IPS-18a (cell line): ENCODE measurements around the gene PIK3CB.
A peak's percentile ranks its signal among the peaks of the same experiment; 100 is the strongest.

Experiments
- H3K27ac ChIP-seq: one replicate; pipeline ENCODE4 v1.5.1; 2013; ENCODE audit warnings: low read length
- H3K27me3 ChIP-seq: one replicate; pipeline ENCODE4 v1.6.1; 2013; ENCODE audit warnings: mild to moderate bottlenecking, low read length; ENCODE audit not compliant: control insufficient read depth, insufficient read depth
- H3K36me3 ChIP-seq: one replicate; pipeline ENCODE4 v1.6.1; 2013; ENCODE audit warnings: low read depth, low read length; ENCODE audit not compliant: control insufficient read depth
- H3K4me1 ChIP-seq: one replicate; pipeline ENCODE4 v1.6.1; 2013; ENCODE audit warnings: low read depth, low read length; ENCODE audit not compliant: control insufficient read depth
- H3K4me3 ChIP-seq: one replicate; pipeline ENCODE4 v1.5.1; 2013; ENCODE audit warnings: low read length
- H3K9ac ChIP-seq: one replicate; pipeline ENCODE4 v1.6.1; 2013; ENCODE audit warnings: mild to moderate bottlenecking, low read length, moderate library complexity
- H3K9me3 ChIP-seq: one replicate; pipeline ENCODE4 v1.6.1; 2013; ENCODE audit warnings: low read depth, low read length; ENCODE audit not compliant: control insufficient read depth

Gene PIK3CB

GRCh38 chr3:138673641-138674530 lies 160.8 kb downstream of the PIK3CB start:
- H3K4me3 ChIP-seq = no peak overlapping the region
- no peak overlapping the region for H3K9ac ChIP-seq
- H3K4me1 ChIP-seq = peaks cover 14% of the 10 kb centered on the region
- peaks cover 5% of the 10 kb centered on the region for H3K36me3 ChIP-seq
- no peaks in the 10 kb centered on the region for H3K9me3 ChIP-seq
- H3K27me3 ChIP-seq = no peaks in the 10 kb centered on the region
- H3K27ac ChIP-seq = peak overlapping the region; percentile 10

DNA sequence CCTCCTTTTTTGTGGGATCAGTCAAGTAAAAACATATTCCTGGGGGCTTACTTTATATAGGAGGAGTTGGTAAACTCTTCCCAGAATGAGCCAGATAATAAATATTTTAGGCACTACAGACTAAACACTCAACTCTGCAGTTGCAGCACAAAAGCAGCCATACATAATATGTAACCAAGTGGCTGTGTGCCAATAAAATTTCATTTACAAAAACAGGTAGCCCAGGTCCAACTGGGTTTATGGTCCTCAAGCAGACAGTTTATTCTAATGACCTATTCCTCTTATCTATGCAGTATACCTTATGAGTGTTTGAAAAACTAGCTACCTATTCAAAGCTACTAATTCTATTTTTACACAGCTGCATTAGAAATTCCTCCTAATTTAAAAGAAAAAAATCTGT lies 164.3 kb downstream of the PIK3CB start:
- Histone ChIP-seq H3K27ac (no peak overlapping the region), H3K4me1 (peaks cover 14% of the 10 kb centered on the region), H3K36me3 (peaks cover 5% of the 10 kb centered on the region), H3K27me3 (no peaks in the 10 kb centered on the region), H3K9ac (no peak overlapping the region), H3K4me3 (no peak overlapping the region), H3K9me3 (no peaks in the 10 kb centered on the region)

GRCh38 chr3:138668107-138668506 lies 166.6 kb downstream of the PIK3CB start:
- Histone ChIP-seq H3K4me3 (no peak overlapping the region), H3K9me3 (no peaks in the 10 kb centered on the region), H3K36me3 (peaks cover 7% of the 10 kb centered on the region), H3K27ac (no peak overlapping the region), H3K9ac (no peak overlapping the region), H3K4me1 (peaks cover 7% of the 10 kb centered on the region), H3K27me3 (no peaks in the 10 kb centered on the region)

DNA sequence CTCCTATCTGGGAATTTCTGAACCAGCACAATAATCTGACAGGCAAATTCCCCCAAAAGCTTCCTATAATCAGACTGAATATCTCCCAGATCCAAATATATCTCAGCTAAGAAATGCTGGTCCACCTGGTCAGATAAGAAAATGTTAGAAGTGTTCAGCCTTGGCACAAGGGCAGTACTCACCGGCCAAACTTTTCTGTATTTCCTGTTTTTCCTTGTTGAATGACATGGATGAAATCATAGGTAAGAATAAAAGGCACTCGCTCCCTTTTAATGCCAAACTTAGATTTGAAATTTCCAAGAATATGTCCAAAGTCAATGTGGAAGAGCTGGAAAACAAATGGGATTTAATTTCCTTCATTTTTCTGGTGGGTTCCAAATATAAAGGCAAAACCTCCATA lies 177.2 kb downstream of the PIK3CB start:
- no peak overlapping the region for H3K9ac ChIP-seq
- no peaks in the 10 kb centered on the region for H3K9me3 ChIP-seq
- no peak overlapping the region for H3K27ac ChIP-seq
- no peaks in the 10 kb centered on the region for H3K27me3 ChIP-seq
- peaks cover 11% of the 10 kb centered on the region for H3K36me3 ChIP-seq
- H3K4me3 ChIP-seq = no peak overlapping the region
- H3K4me1 ChIP-seq = no peaks in the 10 kb centered on the region

- Histone ChIP-seq H3K9ac (no peak overlapping the region), H3K27ac (no peak overlapping the region), H3K4me3 (no peak overlapping the region), H3K9me3 (peaks cover 11% of the 10 kb centered on the region), H3K36me3 (peaks cover 28% of the 10 kb centered on the region), H3K4me1 (no peaks in the 10 kb centered on the region), H3K27me3 (no peaks in the 10 kb centered on the region)
These were observed 181.2 kb downstream of the PIK3CB start for GRCh38 chr3:138653567-138653966.

GRCh38 chr3:138649134-138649533 lies 185.6 kb downstream of the PIK3CB start:
- Histone ChIP-seq H3K27me3 (no peaks in the 10 kb centered on the region), H3K27ac (no peak overlapping the region), H3K4me3 (no peak overlapping the region), H3K4me1 (no peaks in the 10 kb centered on the region), H3K9me3 (peaks cover 32% of the 10 kb centered on the region), H3K36me3 (peaks cover 28% of the 10 kb centered on the region), H3K9ac (no peak overlapping the region)

- Histone ChIP-seq H3K9me3 (peaks cover 43% of the 10 kb centered on the region), H3K4me3 (no peak overlapping the region), H3K4me1 (no peaks in the 10 kb centered on the region), H3K36me3 (peaks cover 18% of the 10 kb centered on the region), H3K27me3 (no peaks in the 10 kb centered on the region), H3K27ac (no peak overlapping the region), H3K9ac (no peak overlapping the region)
These were observed 188.2 kb downstream of the PIK3CB start for GRCh38 chr3:138646513-138646912.

DNA sequence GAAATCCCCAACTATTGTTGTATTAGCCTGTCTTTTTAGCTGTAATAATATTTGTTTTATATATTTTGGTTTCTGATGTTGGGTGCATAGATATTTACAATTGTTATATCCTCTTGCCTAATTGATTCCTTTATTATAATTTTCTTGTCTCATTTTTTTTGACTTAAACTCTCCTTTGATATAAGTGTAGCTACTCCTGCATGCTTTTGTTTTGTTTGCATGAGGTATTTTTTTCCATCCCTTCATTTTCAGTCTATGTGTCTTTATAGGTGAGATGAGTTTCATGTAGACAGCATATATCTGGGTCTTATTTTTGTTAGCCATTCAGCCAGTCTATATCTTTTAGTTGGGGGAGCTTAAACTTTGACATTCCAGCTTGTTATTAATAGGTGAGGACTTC lies 188.7 kb downstream of the PIK3CB start:
- peaks cover 17% of the 10 kb centered on the region for H3K36me3 ChIP-seq
- no peak overlapping the region for H3K9ac ChIP-seq
- H3K4me3 ChIP-seq = no peak overlapping the region
- H3K27ac ChIP-seq = no peak overlapping the region
- H3K27me3 ChIP-seq = no peaks in the 10 kb centered on the region
- peaks cover 43% of the 10 kb centered on the region for H3K9me3 ChIP-seq
- H3K4me1 ChIP-seq = no peaks in the 10 kb centered on the region

DNA sequence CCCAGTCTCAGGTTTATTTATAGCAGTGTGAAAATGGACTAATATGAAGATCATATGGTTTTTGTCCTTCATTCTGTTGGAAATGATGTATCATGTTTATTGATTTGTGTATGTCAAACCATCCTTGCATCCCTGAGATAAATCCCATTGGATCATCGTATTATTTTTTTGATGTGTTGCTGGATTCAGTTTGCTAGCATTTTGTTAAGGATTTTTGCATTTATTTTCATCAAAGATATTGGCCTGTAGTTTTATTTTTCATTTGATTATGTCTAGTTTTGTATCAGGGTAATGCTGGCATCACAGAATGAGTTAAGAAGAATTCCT lies 191.8 kb downstream of the PIK3CB start:
- Histone ChIP-seq H3K9ac (no peak overlapping the region), H3K27ac (no peak overlapping the region), H3K9me3 (peaks cover 32% of the 10 kb centered on the region), H3K4me3 (no peak overlapping the region), H3K27me3 (no peaks in the 10 kb centered on the region), H3K36me3 (no peaks in the 10 kb centered on the region), H3K4me1 (no peaks in the 10 kb centered on the region)

DNA sequence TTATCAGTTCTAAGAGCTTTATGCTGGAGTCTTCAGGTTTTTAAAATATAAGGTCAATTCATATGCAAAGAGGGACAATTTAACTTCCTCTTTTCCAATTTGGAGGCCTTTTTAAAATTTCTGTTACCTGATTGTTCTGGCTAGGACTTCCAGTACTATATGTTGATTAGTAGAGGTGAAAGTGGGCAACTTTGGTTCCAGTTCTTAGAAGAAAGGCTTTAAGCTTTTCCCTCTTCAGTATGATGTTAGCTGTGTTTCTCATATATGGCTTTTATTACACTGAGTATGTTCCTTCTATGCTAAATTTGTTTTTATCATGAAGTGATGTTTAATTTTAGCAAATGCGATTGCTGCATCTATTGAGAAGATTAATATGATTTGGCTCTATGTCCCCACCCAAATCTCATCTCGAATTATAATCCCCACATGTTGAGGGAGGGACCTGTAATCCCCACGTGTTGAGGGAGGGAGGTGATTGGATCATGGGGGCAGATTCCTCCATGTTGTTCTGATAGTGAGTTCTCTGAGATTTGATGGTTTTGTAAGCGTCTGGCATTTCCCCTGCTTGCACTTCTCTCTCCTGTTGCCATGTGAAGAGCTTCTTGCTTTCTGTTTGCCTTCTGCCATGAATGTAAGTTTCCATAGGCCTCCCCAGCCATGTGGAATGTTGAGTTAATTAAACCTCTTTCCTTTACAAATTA lies 192.4 kb downstream of the PIK3CB start:
- Histone ChIP-seq H3K9me3 (peaks cover 32% of the 10 kb centered on the region), H3K27ac (no peak overlapping the region), H3K4me3 (no peak overlapping the region), H3K9ac (no peak overlapping the region), H3K36me3 (no peaks in the 10 kb centered on the region), H3K4me1 (no peaks in the 10 kb centered on the region), H3K27me3 (no peaks in the 10 kb centered on the region)

GRCh38 chr3:138640537-138640936 lies 194.2 kb downstream of the PIK3CB start:
- Histone ChIP-seq H3K27ac (no peak overlapping the region), H3K4me3 (no peak overlapping the region), H3K9ac (no peak overlapping the region), H3K36me3 (no peaks in the 10 kb centered on the region), H3K27me3 (no peaks in the 10 kb centered on the region), H3K9me3 (peaks cover 19% of the 10 kb centered on the region), H3K4me1 (no peaks in the 10 kb centered on the region)

GRCh38 chr3:138638641-138639040 lies 196.1 kb downstream of the PIK3CB start:
- Histone ChIP-seq H3K27ac (no peak overlapping the region), H3K4me3 (no peak overlapping the region), H3K27me3 (no peaks in the 10 kb centered on the region), H3K4me1 (no peaks in the 10 kb centered on the region), H3K9ac (no peak overlapping the region), H3K36me3 (no peaks in the 10 kb centered on the region), H3K9me3 (peaks cover 11% of the 10 kb centered on the region)
